Right ventricle myocardium inferior (tissue), 1 donor: ENCODE results near the gene MYT1. TPM values are rescaled to one million over a fixed set of nuclear protein-coding genes. Genes with fewer than 3 reads are reported as not detected.
A peak's percentile ranks its signal among the peaks of the same experiment; 100 is the strongest.

Experiments
- ATAC-seq: fragments of 200-7000 bp; cut with Tn5 transposase; one replicate; pipeline ENCODE4 v1.9.1; 2020; ENCODE audit warnings: mild to moderate bottlenecking, moderate library complexity
- DNase-seq: peaks from one replicate; pipeline ENCODE4 v3.0.0; 2021; ENCODE audit errors: missing footprints
- intact Hi-C: fragments of 100-400 bp; cut with DNase I; formaldehyde crosslinking; loops from one replicate; pipeline ENCODE4 v1.11.0; 2022
- total RNA-seq: library from RNA; stranded (reverse); fragmentation: NEBNext Ultra II Directional; extraction: Animal tissue kit (Norgen Biotek cat#: 25700); gene quantifications from one replicate; pipeline ENCODE4 v1.2.1, GENCODE V29; 2021
- donor health status: DM: no; HTN: yes; CAD: no; lungs with severe emphysema.

Gene MYT1
- total RNA-seq, 1 donor from 2014 or later = 0.16 TPM

DNA sequence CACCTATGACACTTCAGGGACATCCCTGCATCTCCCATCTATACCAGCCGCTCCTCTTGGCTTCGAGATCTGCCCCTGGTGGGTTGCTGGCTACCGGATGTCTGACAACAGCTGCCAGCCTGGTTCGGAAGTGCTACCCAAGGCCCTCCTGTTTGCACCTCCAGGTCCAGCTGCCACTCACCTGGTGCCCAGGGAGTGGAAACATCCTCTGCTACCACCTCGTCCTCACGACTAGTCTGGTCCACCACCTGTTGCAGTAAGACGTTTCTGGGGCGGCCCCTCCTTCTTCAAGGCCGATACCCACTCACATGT, 83.0 kb downstream of the MYT1 start:
- DNase-seq (no peak), ATAC-seq (no peak)
- intact Hi-C loops = no loop called here

GRCh38 chr20:64247970-64248841, 84.0 kb downstream of the MYT1 start:
- no peak for DNase-seq
- intact Hi-C loops = no loop called here
- no peak for ATAC-seq

DNA sequence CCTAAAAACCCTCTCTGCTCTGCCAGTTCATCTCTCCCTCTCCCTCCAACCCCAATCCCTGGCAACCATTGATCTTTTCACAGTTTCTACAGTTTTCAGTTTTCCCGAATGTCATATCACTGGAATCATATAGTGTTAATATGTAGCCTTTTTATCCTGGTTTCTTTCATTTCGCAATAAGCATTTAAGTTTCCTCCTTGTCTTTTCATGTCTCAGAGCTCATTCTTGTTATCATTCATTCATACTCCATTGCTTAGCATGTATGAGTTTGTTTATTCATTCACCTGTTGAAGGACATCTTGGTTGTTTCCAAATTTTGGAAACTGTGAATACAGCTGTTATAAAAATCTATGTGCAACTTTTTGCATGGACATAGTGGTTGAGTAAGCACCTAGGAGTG, 85.8 kb downstream of the MYT1 start:
- intact Hi-C loops = no loop called here
- no peak for ATAC-seq
- DNase-seq = no peak

GRCh38 chr20:64253000-64253383, 88.7 kb downstream of the MYT1 start:
- intact Hi-C loops = no loop called here
- DNase-seq (no peak), ATAC-seq (no peak)

DNA sequence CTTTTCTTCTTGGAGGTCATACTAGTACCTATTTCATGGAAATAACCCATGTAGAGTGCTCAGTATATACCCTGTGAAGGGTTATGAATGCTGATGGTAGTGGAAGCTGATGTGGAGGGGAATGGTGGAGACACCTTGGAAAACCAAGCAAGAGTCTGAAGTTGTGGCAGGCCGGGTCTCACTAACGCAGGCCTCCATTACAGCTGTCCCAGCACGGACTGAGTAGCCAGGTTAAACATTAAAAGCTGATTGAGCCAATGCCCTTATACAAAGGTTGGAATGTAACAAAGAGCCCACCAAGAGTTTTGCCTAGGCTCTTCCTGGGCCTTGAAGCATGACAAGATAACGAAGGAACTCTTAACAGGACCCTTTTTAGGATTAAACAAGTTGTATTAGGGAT, 89.2 kb downstream of the MYT1 start:
- intact Hi-C loops = no loop called here
- ATAC-seq = no peak
- no peak for DNase-seq

DNA sequence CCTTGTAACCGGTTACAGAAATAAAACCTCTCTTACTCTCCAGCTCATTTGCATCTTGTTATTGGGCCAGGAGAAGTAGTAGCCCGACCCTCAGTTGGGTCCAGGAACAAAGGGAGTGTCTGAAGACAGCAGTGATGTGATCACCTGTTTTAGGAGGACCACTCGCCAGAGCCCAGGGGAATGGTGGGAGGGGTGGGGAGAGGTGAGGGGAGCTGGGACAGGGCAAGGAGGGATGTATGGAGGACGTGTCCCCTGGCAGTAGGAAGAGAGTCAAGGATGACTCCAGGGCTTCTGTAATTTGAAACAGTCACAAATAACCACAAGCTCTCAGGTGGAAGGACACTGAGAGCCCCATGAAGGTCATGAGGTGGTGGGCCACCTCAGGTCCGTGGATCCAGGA, 89.9 kb downstream of the MYT1 start:
- DNase-seq (no peak), ATAC-seq (no peak)
- intact Hi-C loops = no loop called here

GRCh38 chr20:64254571-64255360, 90.5 kb downstream of the MYT1 start:
- intact Hi-C loops = no loop called here
- ATAC-seq = no peak
- DNase-seq = no peak

GRCh38 chr20:64255361-64256281, 91.4 kb downstream of the MYT1 start, which contains the start of gene PCMTD2:
TSS of gene PCMTD2 (plus strand) at chr20:64255748. CDS start at chr20:64259966, 4,218 bp downstream.
- intact Hi-C loops = loop anchor here (2.0 kb wide), 1 partner anchor 23 kb away; no protein-coding TSS in a partner anchor
- ATAC-seq = peak; percentile 94
- peak; percentile 93 for DNase-seq

- intact Hi-C loops = loop anchor here (2.0 kb wide), 1 partner anchor 24 kb away; no protein-coding TSS in a partner anchor
- ATAC-seq (no peak), DNase-seq (no peak)
These were observed 92.2 kb downstream of the MYT1 start for GRCh38 chr20:64256282-64256935.

GRCh38 chr20:64257107-64257757, 93.0 kb downstream of the MYT1 start:
- DNase-seq = no peak
- intact Hi-C loops = loop anchor here (2.0 kb wide), 1 partner anchor 24 kb away; no protein-coding TSS in a partner anchor
- peak; percentile 51 for ATAC-seq

DNA sequence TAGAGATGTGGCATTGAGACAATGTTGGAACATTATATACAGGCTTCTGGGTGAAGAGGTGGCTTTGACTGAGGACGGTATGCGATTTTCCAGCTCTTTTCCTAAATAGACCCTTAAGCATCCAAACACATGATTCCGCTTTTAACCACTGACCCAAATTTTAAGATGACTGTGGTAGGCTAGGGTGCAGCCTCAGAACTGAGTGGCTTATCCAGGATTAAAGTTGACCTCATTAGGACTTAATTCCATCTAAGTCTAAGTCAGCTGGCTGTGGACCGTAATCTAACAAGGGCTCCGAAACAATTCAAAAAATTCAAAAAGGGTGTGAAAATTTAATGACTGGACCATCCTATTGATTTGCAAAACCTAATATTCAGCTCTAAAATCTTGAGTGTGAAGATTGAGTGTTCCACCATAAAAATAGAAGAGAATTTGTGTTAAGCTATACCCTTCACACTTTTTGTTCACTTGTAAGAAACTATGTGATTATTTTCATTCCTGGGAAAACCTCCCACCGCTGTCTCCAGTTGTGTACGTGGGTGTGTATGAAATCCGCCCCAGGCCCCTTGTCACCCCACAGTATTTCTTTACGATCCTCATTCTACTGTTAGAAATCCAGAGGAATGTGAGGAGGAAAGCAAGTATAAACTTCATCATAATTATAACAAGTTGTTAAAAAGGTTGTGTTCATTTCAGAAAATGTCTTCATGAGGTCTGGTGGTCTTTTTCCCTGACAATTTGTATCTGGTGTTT, 94.0 kb downstream of the MYT1 start:
- ATAC-seq (no peak), DNase-seq (no peak)
- intact Hi-C loops = no loop called here

DNA sequence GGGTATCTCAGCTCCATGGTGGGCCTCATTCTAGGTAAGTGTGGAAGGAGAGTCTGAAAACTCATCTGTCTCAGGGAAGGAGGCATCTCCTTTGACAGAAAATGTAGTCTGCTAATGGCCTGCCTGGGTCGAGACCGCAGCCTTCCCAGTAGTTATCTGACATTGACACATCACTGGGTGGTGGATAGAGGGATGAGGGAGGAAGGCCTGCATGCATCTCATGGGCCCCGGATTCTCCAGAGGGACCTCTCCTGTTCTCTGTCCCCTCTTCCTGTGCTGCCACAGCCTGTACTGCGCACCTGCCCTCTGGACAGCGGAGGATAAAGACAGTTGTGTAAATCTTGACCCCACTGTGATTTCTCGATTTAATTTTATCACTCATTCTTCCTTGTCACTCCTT, 96.0 kb downstream of the MYT1 start:
- ATAC-seq (no peak), DNase-seq (no peak)
- intact Hi-C loops = no loop called here

DNA sequence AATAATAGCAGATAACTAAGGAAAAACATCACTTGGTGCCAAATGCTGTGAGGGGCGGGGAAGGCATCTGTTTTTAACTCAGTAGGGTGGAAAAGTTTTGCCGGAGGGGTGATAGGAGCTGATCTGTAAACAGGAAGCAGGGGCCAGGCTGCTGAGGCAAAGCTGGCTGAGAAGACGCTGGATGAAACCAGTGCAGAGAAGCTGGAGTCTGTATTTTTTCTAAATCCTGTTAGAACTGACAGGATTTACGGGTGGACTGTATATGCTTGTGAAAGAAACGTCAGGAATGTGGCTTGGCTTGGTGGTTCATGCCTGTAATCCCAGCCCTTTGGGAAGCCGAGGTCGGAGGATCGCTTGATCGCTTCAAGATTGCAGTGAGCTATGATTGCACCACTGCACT, 96.9 kb downstream of the MYT1 start:
- intact Hi-C loops = no loop called here
- peak; percentile 60 for DNase-seq

GRCh38 chr20:64264091-64264490, 99.8 kb downstream of the MYT1 start:
- intact Hi-C loops = no loop called here
- no peak for ATAC-seq
- DNase-seq = no peak

More for the DNA sequence above, 96.9 kb downstream of the MYT1 start:
- ATAC-seq = peak; percentile 35

GRCh38 chr20:64265201-64265600, 100.9 kb downstream of the MYT1 start:
- peak; percentile 40 for ATAC-seq
- intact Hi-C loops = no loop called here
- DNase-seq = peak; percentile 30

DNA sequence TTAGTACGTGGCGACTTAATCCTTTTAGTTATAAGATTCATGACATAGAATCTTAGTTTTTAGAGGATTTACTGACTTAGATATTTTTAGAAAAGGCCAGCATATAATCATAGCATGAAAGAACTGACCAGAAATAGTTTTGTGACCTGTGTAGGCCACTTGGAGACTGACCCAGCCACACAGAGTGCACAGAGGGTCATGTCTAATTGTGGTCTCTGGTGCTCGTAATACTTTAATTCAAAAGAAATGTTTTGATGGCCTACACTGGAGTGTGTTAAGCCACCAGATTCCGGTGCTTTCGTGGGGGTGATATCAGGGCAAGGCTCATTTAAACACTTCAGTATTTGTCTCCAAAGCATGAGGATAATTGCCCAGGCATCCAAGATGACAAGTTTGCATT, 102.7 kb downstream of the MYT1 start:
- intact Hi-C loops = no loop called here
- DNase-seq (no peak), ATAC-seq (peak; percentile 24)

DNA sequence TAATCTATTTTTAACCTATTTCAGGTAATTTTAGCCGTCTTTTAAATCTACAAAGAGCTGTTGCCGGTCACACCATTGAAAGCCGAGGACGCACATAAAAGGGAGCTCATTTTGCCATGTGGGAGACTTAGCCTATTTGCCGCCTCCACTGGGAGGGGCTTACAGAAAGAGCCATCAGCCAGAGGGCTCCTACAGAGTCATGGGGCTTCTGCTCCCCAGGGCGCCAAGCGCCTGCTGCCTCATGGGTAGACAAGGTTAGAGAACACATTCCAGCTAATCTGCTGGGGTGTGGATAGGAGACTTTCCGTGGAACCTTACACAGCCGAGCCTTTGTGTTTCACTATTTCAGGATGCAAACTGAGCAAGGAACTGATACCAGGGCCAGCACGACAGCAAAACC, 103.9 kb downstream of the MYT1 start:
- peak; percentile 74 for ATAC-seq
- intact Hi-C loops = no loop called here
- no peak for DNase-seq
